Left renal pelvis (tissue), 4 donors: Measurements from ENCODE around the gene ADAMTS15. TPM values are rescaled to one million over a fixed set of nuclear protein-coding genes. Genes with fewer than 3 reads are reported as not detected.

ENCODE experiments used
- DNase-seq, 4 donors: peaks; one replicate each; pipeline ENCODE4 v3.0.0-alpha.2; 2013; ENCODE audit warnings: low read depth in 4 of 4, low spot score in 3 of 4
- polyA plus RNA-seq, 4 donors: library from polyadenylated mRNA; unstranded; fragments of 120-200 nt; gene quantifications; one replicate each; pipeline ENCODE4 v1.2.1, GENCODE V29; 2013; ENCODE audit not compliant: insufficient read length in 4 of 4

The ADAMTS15 gene
- polyA plus RNA-seq: 10 to 100 TPM; 41.4 to 65.1 (median 58.8) TPM

- DNase-seq: peak; percentile 84 to 93 (median 88)
Observed at GRCh38 chr11:130448416-130449309, at the start of gene ADAMTS15. ADAMTS15 (plus strand) TSS chr11:130448645; CDS start chr11:130448974, 329 bp downstream.

- no peak for DNase-seq
Observed at GRCh38 chr11:130399196-130399595, 49.2 kb upstream of the ADAMTS15 start.

DNA sequence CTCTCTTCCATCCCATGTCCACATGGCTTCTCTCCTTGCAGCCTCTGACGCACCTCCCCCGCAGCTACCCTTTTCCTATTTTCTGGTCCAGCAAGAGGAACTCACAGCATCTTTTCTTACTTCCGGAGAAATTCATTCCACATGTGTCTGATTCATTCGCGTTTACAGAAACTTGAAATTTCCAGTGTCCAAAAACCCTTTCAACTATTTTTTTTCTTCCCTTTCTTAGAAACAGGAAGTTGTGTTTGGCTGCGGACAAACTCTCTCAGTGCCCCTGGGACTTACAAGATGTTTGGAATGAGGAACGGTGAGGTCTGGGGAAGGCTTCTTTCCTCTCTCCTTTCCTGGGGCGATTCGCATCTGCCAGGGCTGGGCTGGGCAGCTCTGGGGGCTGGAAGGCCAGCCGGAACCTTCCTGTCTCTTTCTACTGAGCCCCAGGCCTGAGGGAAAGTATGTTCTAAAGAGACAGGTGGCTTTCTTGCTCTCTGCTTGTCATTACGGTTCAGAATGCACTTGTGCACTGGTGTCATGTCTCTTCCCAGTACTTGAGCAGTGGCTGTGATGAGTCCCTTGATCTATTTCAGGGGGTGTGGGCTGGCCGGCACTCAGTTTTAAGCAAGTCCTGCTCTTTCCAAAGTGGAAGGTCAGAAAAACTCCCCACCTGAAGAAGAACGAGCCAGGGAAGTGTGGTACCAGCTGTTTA is 47.5 kb upstream of the ADAMTS15 start:
- no peak for DNase-seq

DNA sequence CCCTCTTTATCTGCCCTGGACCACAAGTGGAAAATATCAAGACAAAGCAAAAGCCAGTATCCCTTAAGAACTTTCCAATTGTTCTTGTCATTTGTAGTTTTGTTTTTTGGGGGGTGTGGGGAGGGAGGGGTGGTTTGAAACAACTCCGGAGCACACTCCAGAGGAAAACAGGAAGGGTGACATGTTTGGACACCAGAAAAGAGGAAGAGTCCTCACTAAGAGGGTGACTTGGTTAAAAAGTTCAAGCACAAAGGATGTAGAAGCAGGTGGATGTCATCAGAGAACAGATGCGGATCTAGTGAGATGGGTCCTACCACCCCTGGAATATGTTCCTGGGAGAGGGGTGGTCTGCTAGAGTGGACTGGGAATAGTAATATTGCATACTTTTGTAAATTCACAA is 45.9 kb upstream of the ADAMTS15 start:
- no peak for DNase-seq

DNA sequence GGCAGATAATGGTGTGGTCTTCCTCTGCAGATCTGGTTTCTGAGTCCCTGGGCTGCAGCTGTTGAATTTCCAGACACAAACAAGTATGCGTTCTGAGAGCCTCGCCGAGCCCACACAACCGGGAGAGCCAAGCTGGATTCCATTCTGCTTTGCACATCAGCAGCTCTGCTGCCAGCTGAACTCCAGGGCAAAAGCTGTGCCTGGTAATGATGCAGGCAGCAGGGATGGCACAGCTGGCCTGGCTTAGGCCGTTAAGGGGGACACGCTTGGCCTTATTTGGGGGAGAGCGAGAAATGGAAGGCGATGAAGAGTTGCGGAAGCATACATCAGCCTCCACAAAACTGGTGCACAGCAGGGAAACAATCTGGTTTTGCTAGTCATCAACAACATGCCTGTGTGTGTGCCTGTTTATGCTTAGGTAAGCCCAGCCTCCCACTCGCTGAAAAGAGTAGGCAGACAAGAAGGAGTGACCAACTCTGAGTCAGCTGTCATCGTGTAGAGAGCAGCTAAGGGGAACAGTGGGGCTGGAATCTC is 45.1 kb upstream of the ADAMTS15 start:
- peak in 1 of 4 donors; percentile 14 for DNase-seq

DNA sequence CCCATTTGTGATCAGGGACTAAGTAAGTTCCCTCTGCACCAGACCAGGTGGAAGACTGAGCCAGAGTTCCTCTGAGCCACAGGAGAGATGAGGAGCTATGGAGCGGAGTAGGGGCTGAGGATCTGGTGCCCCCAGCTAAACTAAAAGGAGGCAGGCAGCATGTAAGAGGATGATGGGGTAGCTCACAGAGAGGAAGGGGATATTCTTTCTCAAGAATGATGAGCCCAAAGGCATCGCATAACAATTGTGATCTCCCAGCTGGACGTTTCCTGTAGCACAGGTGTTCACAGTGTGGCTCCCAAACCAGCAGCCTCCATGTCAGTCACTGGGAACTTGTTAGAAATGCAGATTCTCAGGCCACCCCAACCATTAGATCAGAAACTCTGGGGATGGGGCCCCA is 44.5 kb upstream of the ADAMTS15 start:
- DNase-seq: no peak

GRCh38 chr11:130404727-130405126 is 43.7 kb upstream of the ADAMTS15 start:
- no peak for DNase-seq

DNA sequence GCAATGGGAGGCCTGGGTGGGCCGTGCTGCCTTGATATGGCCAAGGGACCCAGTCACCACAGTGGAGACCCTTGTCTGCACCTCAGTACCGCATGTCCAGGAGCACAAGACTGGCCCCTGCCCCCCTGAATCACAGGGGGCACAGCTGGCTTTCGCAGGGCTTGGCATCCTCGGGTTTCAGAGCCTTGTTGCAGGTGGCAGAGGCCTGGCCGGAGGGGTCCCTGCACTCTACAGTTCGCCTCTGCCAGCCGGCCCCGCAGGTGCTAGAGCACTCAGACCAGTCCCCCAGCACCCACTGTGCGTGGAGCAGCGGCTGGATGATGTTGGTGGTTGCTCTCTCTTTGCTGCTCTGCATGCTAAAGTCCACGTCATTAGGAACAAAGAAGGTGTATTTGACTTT is 43.0 kb upstream of the ADAMTS15 start:
- no peak for DNase-seq

DNA sequence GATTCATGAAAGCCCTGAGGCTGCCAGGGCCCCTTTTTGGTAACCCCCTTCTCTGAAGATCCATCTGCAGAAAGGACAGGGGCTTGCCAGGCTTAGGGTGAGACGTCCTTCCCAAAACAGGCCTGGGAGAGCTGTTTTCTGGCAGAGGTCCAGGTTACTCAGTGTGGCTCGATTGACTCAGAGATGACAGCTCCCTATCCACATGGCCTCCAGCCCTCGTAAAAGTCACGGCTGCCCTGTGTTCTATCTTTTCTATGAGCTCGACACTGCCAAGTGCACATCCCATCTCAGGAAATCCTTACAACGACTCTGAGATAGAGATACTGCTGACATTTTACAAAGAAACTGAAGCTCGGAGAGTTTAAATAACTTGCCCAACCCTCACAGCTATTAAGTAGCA is 40.5 kb upstream of the ADAMTS15 start:
- DNase-seq: no peak

GRCh38 chr11:130408401-130408890 is 40.0 kb upstream of the ADAMTS15 start:
- no peak for DNase-seq

- DNase-seq: no peak
Observed at GRCh38 chr11:130408901-130409300, 39.5 kb upstream of the ADAMTS15 start.

DNA sequence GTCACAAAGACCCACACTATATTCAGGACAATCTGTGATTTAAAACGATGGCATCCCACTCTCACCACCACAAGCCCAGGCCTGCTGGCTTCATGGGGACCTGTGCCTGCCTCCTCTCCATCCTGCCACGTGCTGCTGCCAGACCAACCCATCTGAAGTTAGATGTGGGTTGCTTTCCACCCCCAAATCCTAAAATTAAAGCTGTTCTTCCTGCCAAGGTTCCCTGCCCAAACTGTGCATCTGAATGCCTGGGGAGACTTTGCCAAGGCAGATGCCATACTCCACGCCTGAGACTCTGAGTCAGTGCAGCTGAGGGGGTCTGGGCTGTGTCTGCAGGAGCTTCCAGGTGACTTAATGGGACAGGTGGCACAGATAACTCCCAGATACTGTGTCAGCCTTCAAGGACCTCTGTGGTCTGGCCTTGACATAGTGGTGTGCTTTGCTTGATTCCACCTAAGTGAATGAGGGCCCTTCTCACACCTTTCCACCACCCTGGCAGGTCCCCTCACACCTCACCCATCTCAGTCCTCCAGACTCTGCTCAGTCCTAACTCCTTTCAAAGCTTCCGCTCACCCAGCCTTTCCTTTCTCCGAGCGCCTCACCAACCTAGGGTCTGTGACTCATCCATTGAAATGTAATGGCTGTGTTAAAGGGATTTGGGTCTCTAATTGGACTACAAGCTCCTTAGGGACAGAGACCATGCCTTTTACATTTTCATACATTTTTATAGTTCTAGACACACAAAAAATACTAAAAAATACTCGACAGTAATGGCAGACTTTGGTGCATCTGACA is 38.7 kb upstream of the ADAMTS15 start:
- DNase-seq: no peak

DNA sequence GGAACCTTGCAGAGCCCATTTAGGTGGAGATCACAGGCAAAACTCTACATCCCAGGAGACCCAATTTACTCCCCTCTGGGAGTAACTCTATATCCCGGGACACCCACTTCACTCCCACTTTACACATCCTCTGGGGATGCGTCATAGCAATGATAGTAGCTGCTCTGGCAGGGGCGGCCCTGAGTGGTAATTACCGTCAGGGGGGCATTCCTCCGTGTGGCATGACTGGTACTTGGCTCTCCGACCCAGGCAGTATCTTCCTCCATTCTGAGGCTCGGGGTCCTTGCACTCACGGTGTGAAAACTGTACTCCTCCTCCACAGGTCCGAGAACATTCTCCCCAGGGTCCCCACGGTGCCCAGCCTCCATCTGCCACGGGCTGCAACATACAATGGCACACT is 37.2 kb upstream of the ADAMTS15 start:
- no peak for DNase-seq

- DNase-seq: no peak
Observed at GRCh38 chr11:130413405-130414106, 34.9 kb upstream of the ADAMTS15 start.

DNA sequence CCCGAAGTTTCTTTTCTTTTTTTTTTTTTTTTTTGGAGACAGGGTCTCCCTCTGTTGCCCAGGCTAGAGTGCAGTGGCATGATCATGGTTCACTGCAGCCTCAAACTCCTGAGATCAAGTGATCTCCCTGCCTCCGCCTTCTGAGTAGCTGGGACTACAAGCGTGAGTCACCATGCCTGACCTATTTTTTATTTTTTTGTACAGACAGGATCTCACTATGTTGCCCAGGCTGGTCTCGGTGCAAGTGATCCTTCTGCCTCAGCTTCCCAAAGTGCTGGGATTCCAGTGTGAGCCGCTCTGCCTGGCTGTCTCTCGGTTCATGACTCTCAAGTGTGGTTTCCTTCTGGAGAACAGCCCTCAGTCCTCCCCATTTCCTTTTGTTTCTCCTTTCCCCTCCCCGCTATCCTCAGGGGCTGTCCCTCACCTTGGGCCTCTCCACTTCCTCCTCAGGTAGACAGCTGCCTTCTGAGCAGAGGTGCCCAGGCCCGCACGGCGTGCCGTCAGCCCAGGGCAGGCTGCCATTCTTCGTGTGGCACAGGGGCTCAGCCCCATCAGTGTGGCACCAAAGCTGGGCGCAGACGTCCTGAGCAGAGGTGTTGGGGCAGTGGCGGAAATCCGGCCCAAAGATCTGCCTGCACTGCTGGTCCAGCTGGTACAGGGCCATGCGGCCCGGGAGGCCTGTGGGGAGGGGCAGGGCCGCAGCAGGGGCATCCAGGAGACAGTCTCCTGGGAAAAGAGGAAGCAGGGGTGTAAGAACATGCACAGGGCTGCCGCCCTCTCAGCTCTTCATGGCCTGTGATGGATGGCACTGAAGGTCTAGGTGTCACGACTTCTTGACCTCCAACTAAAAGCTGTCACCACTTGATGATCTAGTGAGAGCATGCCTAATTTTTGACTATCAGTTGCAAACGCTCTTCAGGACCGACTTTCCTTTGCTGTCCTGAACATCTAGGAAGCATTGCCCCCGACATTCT is 34.1 kb upstream of the ADAMTS15 start:
- DNase-seq: no peak

GRCh38 chr11:130415731-130416529 is 32.5 kb upstream of the ADAMTS15 start:
- DNase-seq: no peak

DNA sequence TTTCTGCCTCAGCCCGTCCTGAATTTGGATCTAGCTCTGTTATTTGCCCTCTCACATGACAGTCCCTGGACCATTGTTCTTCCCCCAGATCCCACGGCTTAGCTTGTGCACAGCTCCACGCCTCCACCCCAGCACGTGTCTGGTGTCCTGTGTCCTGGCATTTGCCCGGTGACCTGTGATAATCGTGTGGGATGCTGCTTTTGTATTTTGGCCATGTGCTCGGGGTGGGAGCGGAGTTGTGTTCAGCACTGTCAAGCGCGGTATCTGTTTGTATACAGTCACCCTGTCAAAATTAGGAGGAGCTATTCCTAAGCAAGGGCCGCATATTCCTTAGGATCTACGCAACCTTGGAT is 31.9 kb upstream of the ADAMTS15 start:
- no peak for DNase-seq

DNA sequence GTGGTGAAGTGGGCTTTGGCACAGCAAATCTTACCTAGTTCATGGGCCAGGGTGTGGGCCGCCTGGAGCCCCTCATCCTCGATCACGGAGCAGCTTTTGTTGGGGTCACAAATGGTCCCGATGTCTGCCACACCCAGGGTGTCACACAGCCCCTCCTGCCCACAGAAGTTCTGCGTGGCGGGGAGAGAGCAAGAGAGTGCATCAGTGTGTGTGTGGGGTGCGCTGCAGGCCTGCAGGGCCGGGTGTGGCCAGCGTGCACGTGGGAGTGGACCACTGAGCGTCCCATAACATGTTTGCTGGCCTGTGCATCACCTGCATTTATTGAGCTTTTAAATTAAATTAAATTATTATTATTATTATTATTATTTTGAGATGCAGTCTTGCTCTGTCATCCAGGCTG is 31.5 kb upstream of the ADAMTS15 start:
- no peak for DNase-seq
